Osteocyte (in vitro differentiated cells): ENCODE results near the gene SCN9A. TPM values are rescaled to one million over a fixed set of nuclear protein-coding genes. Genes with fewer than 3 reads are reported as not detected.

ENCODE experiments used
- DNase-seq: peaks from one replicate; pipeline ENCODE4 v3.0.0; 2021; ENCODE audit warnings: mixed read lengths; ENCODE audit not compliant: unreplicated experiment; ENCODE audit errors: extremely low spot score
- H3K27ac Mint-ChIP-seq: one replicate; pipeline ENCODE4 v1.8.0; 2021; ENCODE audit warnings: mild to moderate bottlenecking, mixed read lengths; ENCODE audit not compliant: unreplicated experiment
- H3K27me3 Mint-ChIP-seq: one replicate; pipeline ENCODE4 v1.8.0; 2021; ENCODE audit warnings: mixed read lengths; ENCODE audit not compliant: unreplicated experiment
- H3K36me3 Mint-ChIP-seq: one replicate; pipeline ENCODE4 v1.8.0; 2021; ENCODE audit warnings: mixed read lengths; ENCODE audit not compliant: unreplicated experiment
- H3K4me1 Mint-ChIP-seq: one replicate; pipeline ENCODE4 v1.8.0; 2021; ENCODE audit warnings: mixed read lengths; ENCODE audit not compliant: unreplicated experiment
- H3K4me3 Mint-ChIP-seq: one replicate; pipeline ENCODE4 v1.8.0; 2021; ENCODE audit warnings: mild to moderate bottlenecking, moderate library complexity, mixed read lengths; ENCODE audit not compliant: unreplicated experiment
- H3K9me3 Mint-ChIP-seq: one replicate; pipeline ENCODE4 v1.8.0; 2021; ENCODE audit warnings: mixed read lengths; ENCODE audit not compliant: unreplicated experiment
- total RNA-seq: library from RNA; stranded (reverse); gene quantifications from 2 replicates; pipeline ENCODE4 v1.2.1, GENCODE V29; 2021
- TF ChIP-seq, protein P1 (sequence below): fragments of 200-600 bp; sonication (generic); IDR thresholded peaks from 2 replicates; pipeline ENCODE4 v1.5.0; 2021; ENCODE audit warnings: antibody characterized with exemption, mild to moderate bottlenecking, moderate library complexity

The SCN9A gene
- total RNA-seq, 1 donor from 2014 or later = 6.6 TPM

DNA sequence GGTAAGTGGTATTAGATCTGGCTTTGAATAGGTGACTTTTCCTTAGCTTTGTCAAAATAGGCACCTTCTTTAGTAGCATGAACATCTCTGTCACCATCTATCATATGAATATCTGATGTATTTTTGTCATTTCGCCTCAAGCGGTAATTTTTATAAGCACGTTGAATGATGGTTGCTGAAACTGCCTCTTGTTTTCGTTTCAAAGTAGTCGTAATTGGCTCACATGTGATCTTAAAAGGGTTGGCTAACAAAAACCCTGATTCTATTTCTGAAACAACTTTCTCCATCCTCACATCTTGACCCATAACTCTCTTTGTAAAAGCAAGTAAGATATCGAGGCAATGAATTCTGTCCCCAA, 29.8 kb upstream of the SCN9A start:
- H3K27ac Mint-ChIP-seq = no peak overlapping the region
- H3K36me3 Mint-ChIP-seq = no peaks in the 10 kb centered on the region
- H3K4me1 Mint-ChIP-seq = no peaks in the 10 kb centered on the region
- TF ChIP-seq, protein P1, sequence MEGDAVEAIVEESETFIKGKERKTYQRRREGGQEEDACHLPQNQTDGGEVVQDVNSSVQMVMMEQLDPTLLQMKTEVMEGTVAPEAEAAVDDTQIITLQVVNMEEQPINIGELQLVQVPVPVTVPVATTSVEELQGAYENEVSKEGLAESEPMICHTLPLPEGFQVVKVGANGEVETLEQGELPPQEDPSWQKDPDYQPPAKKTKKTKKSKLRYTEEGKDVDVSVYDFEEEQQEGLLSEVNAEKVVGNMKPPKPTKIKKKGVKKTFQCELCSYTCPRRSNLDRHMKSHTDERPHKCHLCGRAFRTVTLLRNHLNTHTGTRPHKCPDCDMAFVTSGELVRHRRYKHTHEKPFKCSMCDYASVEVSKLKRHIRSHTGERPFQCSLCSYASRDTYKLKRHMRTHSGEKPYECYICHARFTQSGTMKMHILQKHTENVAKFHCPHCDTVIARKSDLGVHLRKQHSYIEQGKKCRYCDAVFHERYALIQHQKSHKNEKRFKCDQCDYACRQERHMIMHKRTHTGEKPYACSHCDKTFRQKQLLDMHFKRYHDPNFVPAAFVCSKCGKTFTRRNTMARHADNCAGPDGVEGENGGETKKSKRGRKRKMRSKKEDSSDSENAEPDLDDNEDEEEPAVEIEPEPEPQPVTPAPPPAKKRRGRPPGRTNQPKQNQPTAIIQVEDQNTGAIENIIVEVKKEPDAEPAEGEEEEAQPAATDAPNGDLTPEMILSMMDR = no peak
- DNase-seq = no peak
- no peak overlapping the region for H3K4me3 Mint-ChIP-seq
- no peaks in the 10 kb centered on the region for H3K9me3 Mint-ChIP-seq
- H3K27me3 Mint-ChIP-seq = no peaks in the 10 kb centered on the region

DNA sequence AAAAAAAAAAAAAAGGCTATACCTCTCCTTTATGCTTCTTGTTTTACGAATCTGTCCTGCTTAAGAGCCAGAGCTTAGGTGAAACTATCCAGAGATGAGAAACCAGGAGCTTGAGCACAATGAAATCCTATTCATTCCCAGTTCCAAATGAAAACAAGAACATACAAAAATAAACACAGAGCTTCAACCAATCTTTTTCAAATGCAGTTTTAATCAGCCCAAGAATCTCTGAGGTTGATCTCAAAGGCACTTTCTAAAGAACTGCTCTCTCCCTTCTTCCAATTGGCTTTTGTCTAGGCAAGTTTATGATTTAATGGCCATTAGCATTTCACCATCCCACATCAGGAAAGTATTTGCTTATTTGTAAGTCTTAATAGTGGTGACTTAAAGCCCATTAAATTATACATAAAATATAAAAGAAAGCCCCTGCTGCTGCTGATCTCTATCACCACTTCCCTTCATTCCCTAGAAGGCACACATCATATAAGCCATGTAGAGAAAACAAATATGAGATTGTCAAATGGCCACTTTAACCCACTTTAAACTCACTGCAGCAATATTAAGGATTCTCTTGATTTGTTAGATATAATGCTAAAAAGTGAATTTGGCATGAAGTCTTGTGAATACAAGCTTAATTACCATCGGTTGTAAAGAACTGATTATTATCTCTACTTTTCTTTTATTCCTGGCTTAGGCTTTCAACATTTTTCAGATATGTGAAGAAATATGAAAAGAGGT, 29.3 kb upstream of the SCN9A start:
- H3K9me3 Mint-ChIP-seq = no peaks in the 10 kb centered on the region
- TF ChIP-seq, protein P1 = no peak
- no peak overlapping the region for H3K27ac Mint-ChIP-seq
- no peaks in the 10 kb centered on the region for H3K4me1 Mint-ChIP-seq
- H3K27me3 Mint-ChIP-seq = no peaks in the 10 kb centered on the region
- H3K36me3 Mint-ChIP-seq = no peaks in the 10 kb centered on the region
- no peak overlapping the region for H3K4me3 Mint-ChIP-seq
- no peak for DNase-seq

DNA sequence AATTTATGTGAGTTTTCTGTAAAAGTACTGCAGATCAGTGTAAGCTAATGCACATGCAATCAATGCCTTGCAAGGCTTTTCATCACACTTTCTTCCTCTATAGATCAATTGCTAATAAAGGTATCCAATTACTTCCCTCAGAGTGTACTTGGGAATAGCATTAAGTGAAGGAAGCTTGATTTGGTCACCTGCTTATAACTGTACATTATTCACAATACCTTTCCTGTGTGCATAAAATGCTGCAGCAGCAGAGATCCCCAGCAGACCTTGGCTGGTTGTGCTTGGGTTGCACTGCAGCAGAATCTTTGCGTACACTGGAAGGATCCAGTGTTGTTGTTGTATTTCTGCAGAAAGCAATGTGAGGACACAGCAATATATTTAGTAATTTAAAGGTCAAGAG, 18.5 kb upstream of the SCN9A start:
- no peak overlapping the region for H3K27ac Mint-ChIP-seq
- no peaks in the 10 kb centered on the region for H3K9me3 Mint-ChIP-seq
- H3K27me3 Mint-ChIP-seq = no peaks in the 10 kb centered on the region
- H3K36me3 Mint-ChIP-seq = no peaks in the 10 kb centered on the region
- no peak overlapping the region for H3K4me3 Mint-ChIP-seq
- no peak for DNase-seq
- TF ChIP-seq, protein P1 = no peak
- H3K4me1 Mint-ChIP-seq = no peaks in the 10 kb centered on the region

DNA sequence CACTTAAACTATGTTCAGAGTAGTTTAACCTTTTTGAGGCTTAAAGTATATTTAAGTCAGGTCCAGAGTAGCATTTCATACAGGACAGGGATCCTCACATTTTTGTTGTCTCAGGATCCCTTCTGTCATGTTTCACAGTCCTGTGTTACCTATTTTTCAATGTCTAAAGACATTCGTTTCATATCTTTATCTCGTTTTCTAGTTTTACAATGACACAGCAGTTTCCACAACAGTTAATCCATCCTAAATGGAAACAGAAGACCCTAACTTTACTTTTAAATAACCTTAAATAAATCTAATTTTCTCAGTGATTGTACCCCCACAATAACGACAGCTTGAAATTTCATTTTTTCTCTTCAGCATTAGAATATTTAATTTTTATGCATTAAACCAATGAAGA, 17.3 kb upstream of the SCN9A start:
- DNase-seq = no peak
- no peak overlapping the region for H3K4me3 Mint-ChIP-seq
- H3K36me3 Mint-ChIP-seq = no peaks in the 10 kb centered on the region
- H3K4me1 Mint-ChIP-seq = no peaks in the 10 kb centered on the region
- TF ChIP-seq, protein P1 = no peak
- H3K27ac Mint-ChIP-seq = no peak overlapping the region
- H3K27me3 Mint-ChIP-seq = no peaks in the 10 kb centered on the region
- no peaks in the 10 kb centered on the region for H3K9me3 Mint-ChIP-seq

DNA sequence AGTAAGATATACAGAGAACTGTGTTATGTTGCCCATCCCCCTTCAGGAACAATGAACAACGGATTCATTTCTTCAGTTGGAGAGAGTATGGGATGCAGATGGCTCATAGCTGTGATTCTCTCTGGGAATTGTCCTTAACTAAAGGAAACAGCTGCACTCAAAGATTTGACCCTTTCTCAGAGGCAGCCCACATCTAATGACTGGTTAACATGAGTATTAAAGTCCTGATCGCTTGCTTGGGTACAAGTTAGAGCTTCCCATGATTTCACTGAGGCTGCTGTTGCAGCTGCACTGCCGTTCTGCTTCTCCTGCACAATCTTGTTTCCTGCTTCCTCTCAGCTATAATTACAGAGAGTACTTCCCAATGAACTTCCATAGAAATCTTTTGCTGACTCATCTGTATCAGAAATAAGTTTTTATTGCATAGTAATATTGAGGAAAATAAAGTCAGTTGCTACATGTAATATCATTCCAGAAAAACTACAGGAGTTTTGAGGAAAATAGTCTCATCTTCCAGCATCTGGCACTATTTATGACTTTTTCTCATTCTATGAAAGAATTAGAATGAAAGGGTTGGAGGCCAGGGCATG, 12.8 kb upstream of the SCN9A start:
- Mint-ChIP-seq H3K9me3 (no peaks in the 10 kb centered on the region), H3K27ac (no peak overlapping the region)
- no peak for DNase-seq

More for the DNA sequence above, 12.8 kb upstream of the SCN9A start:
- H3K27me3 Mint-ChIP-seq = no peaks in the 10 kb centered on the region
- H3K4me1 Mint-ChIP-seq = no peaks in the 10 kb centered on the region
- TF ChIP-seq, protein P1 = no peak
- no peak overlapping the region for H3K4me3 Mint-ChIP-seq
- H3K36me3 Mint-ChIP-seq = no peaks in the 10 kb centered on the region
